HepG2 (cell line): ENCODE data around the gene MTOR. TPM values are rescaled to one million over a fixed set of nuclear protein-coding genes. Genes with fewer than 3 reads are reported as not detected.
A peak's percentile ranks its signal among the peaks of the same experiment; 100 is the strongest.

Experiments
- CC2D1A ChIP-seq: sonication (generic); formaldehyde crosslinking; IDR thresholded peaks from 2 replicates; pipeline ENCODE4 v1.8.1; 2023; ENCODE audit warnings: mild to moderate bottlenecking, missing genetic modification reagents
- EEA1 ChIP-seq: sonication (generic); formaldehyde crosslinking; IDR thresholded peaks from 2 replicates; pipeline ENCODE4 v1.5.1; 2020; ENCODE audit warnings: mild to moderate bottlenecking, missing genetic modification reagents, borderline replicate concordance
- GLMP ChIP-seq: sonication (generic); formaldehyde crosslinking; IDR thresholded peaks from 2 replicates; pipeline ENCODE4 v1.9.0; 2021; ENCODE audit warnings: missing genetic modification reagents, mild to moderate bottlenecking, borderline replicate concordance
- HMG20A ChIP-seq: IDR thresholded peaks from 2 replicates; pipeline ENCODE4 v1.6.1; 2016; ENCODE audit warnings: borderline replicate concordance
- HOXA9 ChIP-seq: sonication (generic); formaldehyde crosslinking; IDR thresholded peaks from 2 replicates; pipeline ENCODE4 v1.8.1; 2022; ENCODE audit warnings: missing genetic modification reagents, mild to moderate bottlenecking, moderate library complexity, borderline replicate concordance
- KAT2B ChIP-seq: fragments of 150-350 bp; IDR thresholded peaks from 2 replicates; pipeline ENCODE4 v1.6.1; 2014; ENCODE audit warnings: low read depth, low read length, borderline replicate concordance
- MAFK ChIP-seq, 2 experiments: IDR thresholded peaks in 1 of 2; conservative IDR thresholded peaks in 1 of 2; 2 replicates each; pipeline ENCODE4 v1.6.1; 2011; ENCODE audit warnings: improper control_type of control experiment in 2 of 2, low read length in 2 of 2
- YY1 ChIP-seq: IDR thresholded peaks from 2 replicates; pipeline ENCODE4 v1.6.1; 2011; ENCODE audit warnings: low read length, low read depth, moderate library complexity, mild to moderate bottlenecking; ENCODE audit not compliant: insufficient read depth, insufficient replicate concordance
- ZBTB34 ChIP-seq: sonication (generic); formaldehyde crosslinking; IDR thresholded peaks from 2 replicates; pipeline ENCODE4 v1.8.0; 2022; ENCODE audit warnings: mild to moderate bottlenecking, missing genetic modification reagents
- ZNF776 ChIP-seq: sonication (generic); formaldehyde crosslinking; IDR thresholded peaks from 2 replicates; pipeline ENCODE4 v1.4.0; 2020; ENCODE audit warnings: mild to moderate bottlenecking, missing genetic modification reagents
- polyA plus RNA-seq, 8 experiments: library from polyadenylated mRNA; depleted of rRNA in 3 of 8; stranded (reverse) in 7 of 8; unstranded in 1 of 8; fragments of >200 nt; fragmentation: Illumina TruSeq in 4 of 8; extraction: Trizol in 4 of 8; gene quantifications; 2 replicates each; pipeline versions ENCODE4 v1.2.1 to v1.2.3, GENCODE V29; 2011 to 2016; ENCODE audit warnings: low read depth in 4 of 8, missing spikeins in 1 of 8, mixed read lengths in 1 of 8; ENCODE audit not compliant: insufficient read depth in 1 of 8
- total RNA-seq, 5 experiments: library from RNA; depleted of rRNA; stranded (reverse); fragments of >200 nt; fragmentation: Illumina TruSeq; extraction: Trizol; gene quantifications; 2 replicates each; pipeline ENCODE4 v1.2.3, GENCODE V29; 2016; ENCODE audit warnings: low read depth in 1 of 5
- TF ChIP-seq, protein P1 (sequence below): IDR thresholded peaks from 2 replicates; pipeline ENCODE4 v1.6.1; 2016; ENCODE audit warnings: low read depth, borderline replicate concordance
- TF ChIP-seq, protein P2 (sequence below): fragments of 450-650 bp; IDR thresholded peaks from 2 replicates; pipeline ENCODE4 v1.6.1; 2016

MTOR gene
- total and polyA plus RNA-seq, 2 of the 13 experiments (the other 11 are each of a cell fraction or from before 2014, with no cell fraction given), result 24.6 to 34.6 TPM

- TF ChIP-seq HOXA9 (CRISPR knock-in tag) (no peak), ZBTB34 (no peak), CC2D1A (CRISPR knock-in tag) (no peak), GLMP (CRISPR knock-in tag) (no peak), MAFK (conservative IDR thresholded peaks at IDR 0.05 in 1 of 2, IDR thresholded peaks at IDR 0.05 in 1 of 2; ENCODE audit: low read length in 2 of 2) (no peak), EEA1 (CRISPR knock-in tag) (no peak), YY1 (peak; percentile 80), ZNF776 (CRISPR knock-in tag) (no peak; the same call in 1 of the 2 replicates), HMG20A (CRISPR knock-in tag) (no peak), KAT2B (no peak)
- TF ChIP-seq, protein P1, sequence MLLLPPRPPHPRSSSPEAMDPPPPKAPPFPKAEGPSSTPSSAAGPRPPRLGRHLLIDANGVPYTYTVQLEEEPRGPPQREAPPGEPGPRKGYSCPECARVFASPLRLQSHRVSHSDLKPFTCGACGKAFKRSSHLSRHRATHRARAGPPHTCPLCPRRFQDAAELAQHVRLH (CRISPR knock-in tag), result peak; percentile 39; the same call in 1 of the 2 replicates
- TF ChIP-seq, protein P2, sequence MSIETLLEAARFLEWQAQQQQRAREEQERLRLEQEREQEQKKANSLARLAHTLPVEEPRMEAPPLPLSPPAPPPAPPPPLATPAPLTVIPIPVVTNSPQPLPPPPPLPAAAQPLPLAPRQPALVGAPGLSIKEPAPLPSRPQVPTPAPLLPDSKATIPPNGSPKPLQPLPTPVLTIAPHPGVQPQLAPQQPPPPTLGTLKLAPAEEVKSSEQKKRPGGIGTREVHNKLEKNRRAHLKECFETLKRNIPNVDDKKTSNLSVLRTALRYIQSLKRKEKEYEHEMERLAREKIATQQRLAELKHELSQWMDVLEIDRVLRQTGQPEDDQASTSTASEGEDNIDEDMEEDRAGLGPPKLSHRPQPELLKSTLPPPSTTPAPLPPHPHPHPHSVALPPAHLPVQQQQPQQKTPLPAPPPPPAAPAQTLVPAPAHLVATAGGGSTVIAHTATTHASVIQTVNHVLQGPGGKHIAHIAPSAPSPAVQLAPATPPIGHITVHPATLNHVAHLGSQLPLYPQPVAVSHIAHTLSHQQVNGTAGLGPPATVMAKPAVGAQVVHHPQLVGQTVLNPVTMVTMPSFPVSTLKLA, result peak; percentile 73
These were observed at the start of gene MTOR (continued) for GRCh38 chr1:11262171-11263049.
